DMS53 treated with DMSO at 0.1 percent for 48 hours (cell line): ENCODE results near the gene RPUSD1.
A peak's percentile ranks its signal among the peaks of the same experiment; 100 is the strongest.
"Not testable (repeated sequence)": the region's sequence is repeated elsewhere in the genome, so short reads cannot be mapped to it uniquely, and the experiment has no call there.

Experiments used
- DNase-seq: peaks from one replicate; lab custom pipeline; 2025; ENCODE audit not compliant: unreplicated experiment; lab: John Stamatoyannopoulos, UW

The RPUSD1 gene

GRCh38 chr16:751152-752006 is 36.8 kb downstream of the RPUSD1 start:
- no peak for DNase-seq

- no peak for DNase-seq
These were observed 37.7 kb downstream of the RPUSD1 start for GRCh38 chr16:750485-750884.

- DNase-seq: no peak
These were observed 39.2 kb downstream of the RPUSD1 start for GRCh38 chr16:749010-749409.

- no peak for DNase-seq
These were observed 40.0 kb downstream of the RPUSD1 start for GRCh38 chr16:747978-748746.

- DNase-seq: no peak
These were observed 41.5 kb downstream of the RPUSD1 start for GRCh38 chr16:746637-747036.

GRCh38 chr16:745739-746138 is 42.4 kb downstream of the RPUSD1 start:
- no peak for DNase-seq

DNA sequence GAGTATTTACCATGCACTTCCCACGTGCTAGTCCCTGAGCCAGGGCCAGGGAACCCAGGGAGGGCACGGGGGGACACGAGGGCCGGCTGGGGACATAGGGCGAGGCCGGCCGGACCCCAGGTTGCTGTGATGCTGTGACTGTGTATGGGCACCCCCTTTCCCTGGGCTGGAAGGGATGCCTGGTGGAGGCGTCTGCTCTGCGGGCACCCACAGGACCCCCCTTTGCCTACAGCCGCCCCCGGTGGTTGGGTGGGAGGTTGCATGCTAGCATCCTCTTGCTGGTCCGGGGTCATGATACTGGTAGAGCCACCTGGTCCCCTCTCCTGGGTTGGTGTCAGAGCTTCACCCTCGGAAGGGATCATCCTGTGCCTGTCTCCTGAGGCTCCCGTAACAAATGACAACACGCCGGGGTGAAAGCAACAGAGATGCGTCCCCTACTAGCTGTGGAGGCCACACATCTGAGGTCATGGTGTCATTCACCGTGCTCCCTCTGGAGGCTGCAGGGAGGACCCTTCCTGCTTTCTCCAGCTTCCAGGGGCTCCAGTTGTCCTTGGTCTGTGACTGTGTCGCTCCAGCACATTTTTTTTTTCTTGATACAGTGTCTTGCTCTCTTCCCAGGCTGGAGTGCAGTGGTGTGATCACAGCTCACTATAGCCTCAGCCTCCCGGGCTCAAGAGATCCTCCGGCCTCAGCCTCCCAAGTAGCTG is 44.2 kb downstream of the RPUSD1 start:
- DNase-seq: no peak

DNA sequence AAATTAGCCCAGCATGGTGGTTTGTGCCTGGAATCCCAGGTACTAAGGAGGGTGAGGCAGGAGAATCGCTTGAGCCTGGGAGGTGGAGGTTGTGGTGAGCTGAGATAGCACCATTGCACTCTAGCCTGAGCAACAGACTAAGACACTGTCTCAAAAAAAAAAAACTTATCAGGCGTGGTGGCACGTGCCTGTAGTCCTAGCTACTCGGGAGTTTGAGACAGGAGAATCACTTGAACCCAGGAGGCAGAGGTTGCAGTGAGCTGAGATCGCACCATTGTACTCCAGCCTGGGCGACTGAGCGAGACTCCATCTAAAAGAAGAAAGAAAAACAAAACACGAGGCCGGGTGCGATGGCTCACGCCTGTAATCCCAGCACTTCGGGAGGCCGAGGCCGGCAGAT is 45.3 kb downstream of the RPUSD1 start:
- not testable (repeated sequence) for DNase-seq

- no peak for DNase-seq
These were observed 46.1 kb downstream of the RPUSD1 start for GRCh38 chr16:741986-742629.

GRCh38 chr16:740764-741505 is 47.2 kb downstream of the RPUSD1 start, which contains the start of gene CIAO3:
Gene CIAO3, minus strand, starts transcription at chr16:740997. Its CDS starts 12 bp downstream, at chr16:740985.
- peak; percentile 64 for DNase-seq

- DNase-seq: no peak
These were observed 47.8 kb downstream of the RPUSD1 start for GRCh38 chr16:740459-740763.

- DNase-seq: no peak
These were observed 48.4 kb downstream of the RPUSD1 start for GRCh38 chr16:739560-740458.

- DNase-seq: no peak
These were observed 51.2 kb downstream of the RPUSD1 start for GRCh38 chr16:736936-737481.

DNA sequence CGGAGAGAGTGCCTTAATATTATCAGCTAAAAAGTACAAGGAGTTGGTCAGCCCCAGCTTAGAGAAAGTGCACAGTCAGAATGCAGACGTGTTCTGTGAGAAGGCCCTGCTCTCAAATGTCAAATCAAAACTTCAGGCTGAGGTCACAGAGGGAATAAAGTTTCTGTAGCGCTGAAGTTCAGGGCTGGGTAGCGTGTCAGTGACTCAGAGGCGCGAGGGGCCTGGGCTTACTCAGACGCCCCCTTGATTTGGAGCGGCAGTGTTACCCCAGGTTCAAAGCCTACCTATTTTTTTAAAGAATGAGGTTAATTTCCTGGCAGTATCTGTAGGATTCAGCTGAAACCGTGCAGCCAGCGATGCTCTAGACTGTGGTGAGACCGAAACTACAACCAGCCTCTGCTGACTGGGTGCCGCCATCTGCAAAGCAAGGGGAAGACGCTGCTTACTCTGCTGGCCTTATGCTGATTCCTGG is 52.2 kb downstream of the RPUSD1 start:
- DNase-seq: no peak

GRCh38 chr16:734981-735881 is 53.0 kb downstream of the RPUSD1 start:
- DNase-seq: no peak
